SU-DHL-6 (cell line): Measurements from ENCODE around the gene TH.

Source experiments
- H2AFZ ChIP-seq: fragments of 200-600 bp; sonication (generic); 2 replicates; pipeline ENCODE4 v1.6.1; 2014; ENCODE audit warnings: low read depth, mild to moderate bottlenecking, moderate library complexity, mixed read lengths, antibody characterized with exemption, low read length; ENCODE audit not compliant: severe bottlenecking
- H3F3A ChIP-seq: fragments of 200-600 bp; shearing (Covaris generic); 2 replicates; pipeline ENCODE4 v1.6.0; 2016; ENCODE audit warnings: antibody characterized with exemption, mild to moderate bottlenecking; ENCODE audit not compliant: insufficient read depth
- H3K27ac ChIP-seq: fragments of 200-600 bp; sonication (generic); 2 replicates; pipeline ENCODE4 v1.5.1; 2016; ENCODE audit warnings: low read depth, mild to moderate bottlenecking, low read length, moderate library complexity, mixed read lengths
- H3K27me3 ChIP-seq: fragments of 200-600 bp; sonication (generic), shearing (Covaris generic); 2 replicates; pipeline ENCODE4 v1.6.0; 2014; ENCODE audit warnings: mild to moderate bottlenecking, low read length
- H3K36me3 ChIP-seq: fragments of 200-600 bp; sonication (generic); 2 replicates; pipeline ENCODE4 v1.6.1; 2014; ENCODE audit warnings: mild to moderate bottlenecking, low read length, mixed read lengths
- H3K4me2 ChIP-seq: fragments of 300-600, 200-600 bp; shearing (Covaris generic), sonication (generic); 2 replicates; pipeline ENCODE4 v1.6.0; 2014; ENCODE audit warnings: low read length, low read depth, mild to moderate bottlenecking; ENCODE audit not compliant: poor library complexity, severe bottlenecking
- H3K4me3 ChIP-seq: fragments of 200-600 bp; sonication (generic); 2 replicates; pipeline ENCODE4 v1.5.1; 2014; ENCODE audit warnings: antibody characterized with exemption, low read length, mild to moderate bottlenecking, mixed read lengths; ENCODE audit not compliant: insufficient read depth, poor library complexity, severe bottlenecking
- H3K79me2 ChIP-seq: fragments of 200-600 bp; sonication (generic); 2 replicates; pipeline ENCODE4 v1.6.1; 2014; ENCODE audit warnings: mild to moderate bottlenecking, low read length, moderate library complexity; ENCODE audit not compliant: insufficient read depth
- H3K9ac ChIP-seq: fragments of 200-600 bp; sonication (generic); 2 replicates; pipeline ENCODE4 v1.7.0; 2014; ENCODE audit warnings: mild to moderate bottlenecking, low read length
- H3K9me2 ChIP-seq: fragments of 200-600 bp; sonication (generic); replicated peaks from 2 replicates; pipeline ENCODE4 v1.6.1; 2014; ENCODE audit warnings: low read length; ENCODE audit not compliant: insufficient read depth
- H3K9me3 ChIP-seq: fragments of 200-600 bp; sonication (generic); 2 replicates; pipeline ENCODE4 v1.6.1; 2014; ENCODE audit warnings: low read length, mixed read lengths; ENCODE audit not compliant: insufficient read depth
- H4K20me1 ChIP-seq: fragments of 200-600 bp; sonication (generic); 2 replicates; pipeline ENCODE4 v1.6.1; 2014; ENCODE audit warnings: low read depth, mild to moderate bottlenecking, antibody characterized with exemption, low read length, moderate library complexity, mixed read lengths
- CTCF ChIP-seq: fragments of 200-600 bp; sonication (generic); IDR thresholded peaks from one replicate; pipeline ENCODE4 v1.5.1; 2017; ENCODE audit warnings: antibody characterized with exemption, mild to moderate bottlenecking, low read length, moderate library complexity; ENCODE audit not compliant: insufficient read depth, poor library complexity, severe bottlenecking
- EZH2phosphoT487 ChIP-seq: fragments of 200-600 bp; sonication (generic), shearing (Covaris generic); conservative IDR thresholded peaks from 2 replicates; pipeline ENCODE4 v1.6.1; 2018; ENCODE audit warnings: mild to moderate bottlenecking, antibody characterized with exemption, low read length, moderate library complexity, mixed read lengths

The TH gene

GRCh38 chr11:2207773-2208621, 36.4 kb upstream of the TH start:
- Histone ChIP-seq H4K20me1 (no peaks in the 10 kb centered on the region), H3K4me3 (no peak overlapping the region), H3K9me3 (no peaks in the 10 kb centered on the region), H3K9ac (no peak overlapping the region), H3K9me2 (no peaks in the 10 kb centered on the region), H3K27ac (no peak overlapping the region), H3K4me2 (no peak overlapping the region), H2AFZ (no peak overlapping the region), H3F3A (no peaks in the 10 kb centered on the region), H3K79me2 (no peaks in the 10 kb centered on the region), H3K36me3 (no peaks in the 10 kb centered on the region), H3K27me3 (no peaks in the 10 kb centered on the region)
- TF ChIP-seq EZH2phosphoT487 (no peak), CTCF (no peak)

- Histone ChIP-seq H3K36me3 (no peaks in the 10 kb centered on the region), H3K4me3 (no peak overlapping the region), H3K27me3 (no peaks in the 10 kb centered on the region), H4K20me1 (no peaks in the 10 kb centered on the region), H3K9me2 (no peaks in the 10 kb centered on the region), H3K27ac (no peak overlapping the region), H3K9me3 (no peaks in the 10 kb centered on the region), H3F3A (no peaks in the 10 kb centered on the region), H3K9ac (no peak overlapping the region), H3K4me2 (no peak overlapping the region), H3K79me2 (no peaks in the 10 kb centered on the region), H2AFZ (no peak overlapping the region)
- TF ChIP-seq EZH2phosphoT487 (no peak), CTCF (no peak)
Observed at GRCh38 chr11:2207212-2207611, 35.6 kb upstream of the TH start.

- H3F3A ChIP-seq: no peaks in the 10 kb centered on the region
- H4K20me1 ChIP-seq: no peaks in the 10 kb centered on the region
- H3K9ac ChIP-seq: no peak overlapping the region
- H3K79me2 ChIP-seq: no peaks in the 10 kb centered on the region
- no peak overlapping the region for H3K4me3 ChIP-seq
- no peaks in the 10 kb centered on the region for H3K9me3 ChIP-seq
- H3K36me3 ChIP-seq: no peaks in the 10 kb centered on the region
- H3K27me3 ChIP-seq: no peaks in the 10 kb centered on the region
- TF ChIP-seq EZH2phosphoT487 (no peak), CTCF (no peak)
- no peak overlapping the region for H2AFZ ChIP-seq
- H3K27ac ChIP-seq: no peak overlapping the region
- H3K9me2 ChIP-seq: no peaks in the 10 kb centered on the region
- no peak overlapping the region for H3K4me2 ChIP-seq
Observed at GRCh38 chr11:2205981-2206690, 34.5 kb upstream of the TH start.
